ENCODE results near the gene SLC37A4. TPM values are rescaled to one million over a fixed set of nuclear protein-coding genes. Genes with fewer than 3 reads are reported as not detected.
"Not testable (repeated sequence)": the region's sequence is repeated elsewhere in the genome, so short reads cannot be mapped to it uniquely, and the experiment has no call there.

The SLC37A4 gene
- total RNA-seq, 1 donor from 2014 or later, result 14.5 TPM

DNA sequence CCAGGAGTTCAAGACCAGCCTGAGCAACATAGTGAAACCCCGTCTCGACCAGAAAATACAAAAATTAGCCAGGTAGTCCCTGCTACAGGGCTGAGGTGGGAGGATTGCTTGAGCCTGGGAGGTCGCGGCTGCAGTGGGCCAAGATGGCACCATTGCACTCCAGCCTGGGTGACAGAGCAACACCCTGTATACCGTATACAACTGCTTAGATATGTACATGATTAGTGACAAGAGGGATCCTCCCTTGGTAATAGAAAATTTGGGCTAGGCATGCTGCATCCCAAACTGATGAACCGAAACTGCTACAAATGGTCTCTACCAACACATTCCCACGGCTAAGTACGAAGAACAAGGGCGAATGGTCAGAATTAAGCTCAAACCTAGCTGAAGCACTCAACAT lies 12.2 kb upstream of the SLC37A4 start:
- no peak for DNase-seq (ENCODE audit: low read depth in 2 of 2)

DNA sequence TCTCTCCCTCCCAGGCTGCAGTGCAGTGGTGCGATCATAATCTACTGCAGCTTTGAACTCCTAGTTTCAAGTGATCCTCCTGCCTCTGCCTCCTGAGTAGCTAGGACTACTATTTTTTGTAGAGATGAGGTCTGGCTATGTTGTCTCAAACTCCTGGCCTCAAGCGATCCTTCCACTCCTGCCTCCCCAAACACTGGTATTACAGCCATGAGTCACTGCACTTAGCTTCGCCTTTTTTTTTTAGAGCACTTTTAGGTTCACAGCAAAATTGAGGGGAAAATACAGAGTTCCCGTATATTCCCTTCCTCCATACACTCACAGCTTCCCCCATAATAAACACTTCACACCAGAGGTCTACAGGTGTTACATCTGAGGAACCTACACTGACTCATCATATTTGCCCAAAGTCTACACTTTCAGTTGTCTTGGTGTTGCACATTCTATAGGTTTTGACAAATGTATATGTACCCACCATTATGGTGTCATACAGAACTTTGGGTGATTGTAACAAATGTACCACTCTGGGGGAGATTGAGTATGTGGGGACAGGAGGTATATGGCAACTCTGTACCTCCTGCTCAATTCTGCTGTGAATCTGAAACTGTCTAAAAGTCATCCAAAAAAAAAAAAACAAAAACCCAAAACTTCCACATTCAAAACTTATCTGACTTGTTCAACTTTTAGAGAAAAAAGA lies 11.3 kb upstream of the SLC37A4 start:
- no peak for DNase-seq (ENCODE audit: low read depth in 2 of 2)

DNA sequence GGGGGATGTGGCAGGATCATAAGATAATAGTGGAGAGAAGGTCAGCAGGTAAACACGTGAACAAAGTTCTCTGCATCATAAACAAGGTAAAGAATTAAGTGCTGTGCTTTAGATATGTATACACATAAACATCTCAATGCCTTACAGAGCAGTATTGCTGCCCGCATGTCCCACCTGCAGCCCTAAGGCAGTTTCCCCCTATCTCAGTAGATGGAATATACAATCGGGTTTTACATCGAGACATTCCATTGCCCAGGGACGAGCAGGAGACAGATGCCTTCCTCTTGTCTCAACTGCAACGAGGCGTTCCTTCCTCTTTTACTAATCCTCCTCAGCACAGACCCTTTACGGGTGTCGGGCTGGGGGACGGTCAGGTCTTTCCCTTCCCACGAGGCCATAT lies 8.8 kb upstream of the SLC37A4 start:
- DNase-seq (ENCODE audit: low read depth in 2 of 2), result not testable (repeated sequence)

DNA sequence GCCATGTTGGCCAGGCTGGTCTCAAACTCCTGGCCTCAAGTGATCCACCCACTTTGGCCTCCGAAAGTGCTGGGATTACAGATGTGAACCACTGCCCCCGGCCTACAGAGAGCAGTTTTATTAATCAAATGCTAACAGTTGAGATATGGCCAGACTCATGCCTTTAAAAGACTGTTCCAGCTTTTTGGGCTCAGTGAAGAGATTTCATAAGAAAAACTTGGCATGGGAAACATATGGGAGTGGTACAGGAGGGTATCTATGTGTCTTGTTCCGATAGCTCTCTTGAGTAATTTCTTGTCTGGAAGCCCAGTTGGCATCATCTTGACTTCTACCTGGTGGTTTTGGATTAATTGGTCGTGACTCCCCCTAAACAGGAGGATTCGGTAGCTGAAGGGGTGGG lies 8.2 kb upstream of the SLC37A4 start:
- DNase-seq (ENCODE audit: low read depth in 2 of 2), result no peak

DNA sequence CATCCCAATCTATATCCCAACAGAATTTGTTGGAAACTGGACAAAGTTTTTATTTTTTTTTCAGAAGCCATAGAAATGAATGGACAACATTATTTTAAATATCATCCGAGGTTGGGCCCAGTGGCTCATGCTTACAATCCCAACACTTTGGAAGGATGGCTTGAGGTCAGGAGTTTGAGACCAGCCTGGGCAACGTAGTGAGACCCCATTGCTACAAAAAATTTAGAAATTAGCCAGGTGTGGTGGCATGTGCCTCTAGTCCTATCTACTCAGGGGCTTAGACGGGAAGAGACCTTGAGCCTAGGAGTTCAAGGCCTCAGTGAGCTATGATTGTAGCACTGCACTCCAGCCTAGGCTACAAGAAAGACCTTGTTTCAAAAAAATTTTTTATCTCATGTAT lies 4.1 kb upstream of the SLC37A4 start:
- no peak for DNase-seq (ENCODE audit: low read depth in 2 of 2)

DNA sequence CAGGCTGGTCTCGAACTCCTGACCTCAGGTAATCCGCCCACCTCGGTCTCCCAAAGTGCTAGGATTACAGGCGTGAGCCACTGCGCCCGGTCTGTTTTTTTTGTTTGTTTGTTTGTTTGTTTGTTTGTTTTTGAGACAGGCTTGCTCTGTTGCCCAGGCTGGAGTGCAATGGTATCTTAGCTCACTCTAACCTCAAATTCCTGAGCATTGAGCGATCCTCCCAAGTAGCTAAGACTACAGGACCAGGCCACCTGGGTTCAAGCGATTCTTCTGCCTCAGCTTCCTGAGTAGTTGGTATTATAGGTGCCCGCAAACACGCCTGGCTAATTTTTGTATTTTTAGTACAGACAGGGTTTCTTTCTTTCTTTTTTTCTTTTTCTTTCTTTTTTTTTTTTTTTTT lies 2.7 kb upstream of the SLC37A4 start:
- DNase-seq (ENCODE audit: low read depth in 2 of 2), result not testable (repeated sequence)

DNA sequence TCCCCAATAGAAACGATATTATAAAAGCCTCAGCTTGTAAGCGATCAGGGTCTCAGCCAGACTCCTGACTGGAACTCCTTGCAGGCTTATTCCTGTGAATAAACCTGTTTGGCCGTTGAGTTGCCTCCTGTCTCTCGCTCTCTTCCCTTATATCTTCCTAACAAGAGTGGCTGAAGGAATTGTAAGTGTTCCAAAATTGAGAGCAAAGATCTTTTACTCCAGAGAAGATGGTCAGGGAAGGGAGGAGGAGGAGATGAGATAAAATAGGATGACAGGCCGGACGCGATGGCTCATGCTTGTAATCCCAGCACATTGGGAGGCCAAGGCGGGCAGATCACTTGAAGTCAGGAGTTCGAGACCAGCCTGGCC lies 1.2 kb upstream of the SLC37A4 start:
- no peak for DNase-seq (ENCODE audit: low read depth in 2 of 2)

DNA sequence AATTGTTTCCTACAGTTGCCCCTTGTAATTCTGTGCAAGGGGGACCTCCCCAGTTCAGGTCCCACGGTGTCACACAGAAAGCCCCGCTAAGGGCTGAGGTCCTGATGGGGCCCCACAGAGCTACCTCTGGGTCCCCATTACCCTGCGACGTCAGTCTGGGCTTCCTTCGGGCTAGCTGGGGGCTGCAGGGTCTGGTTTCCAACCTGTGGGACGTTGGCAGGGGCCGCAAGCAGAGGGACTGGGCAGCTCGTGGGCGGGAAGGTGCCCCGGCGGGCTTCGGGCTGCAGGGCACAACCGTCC lies 698 bp downstream of the SLC37A4 start:
- no peak for DNase-seq (ENCODE audit: low read depth in 2 of 2)

DNA sequence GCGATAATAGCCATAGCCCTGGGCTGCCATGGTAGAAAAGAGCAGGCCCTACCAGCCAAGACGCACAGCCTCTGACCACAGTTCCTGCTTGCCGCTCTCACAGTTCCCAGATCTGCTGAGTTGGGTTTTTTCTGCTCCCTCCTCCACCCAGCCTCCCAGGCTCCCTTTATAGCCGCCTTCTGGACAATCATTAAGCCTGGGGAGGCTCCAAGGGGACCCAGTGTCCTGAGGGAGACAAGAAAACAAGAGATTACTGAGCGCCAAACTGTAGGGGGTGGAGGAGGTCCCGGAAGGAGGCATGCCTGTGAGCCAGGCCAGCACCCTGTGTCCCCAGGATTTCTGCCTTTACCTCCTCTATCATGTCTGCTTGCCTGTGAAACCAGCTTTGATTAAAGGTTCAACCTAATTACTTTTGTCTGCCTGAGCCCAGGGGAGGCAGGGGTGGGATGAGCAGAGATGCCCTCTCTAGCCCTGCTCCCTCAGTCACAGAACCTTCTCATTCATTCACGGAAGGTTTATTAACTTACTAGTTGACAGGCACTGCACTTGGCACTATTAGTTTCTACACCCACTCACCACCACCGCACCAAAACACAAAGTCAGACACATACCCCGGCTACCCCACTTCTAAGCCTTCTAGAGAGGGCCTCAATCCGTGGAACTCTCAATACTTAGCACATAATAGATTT lies 1.2 kb downstream of the SLC37A4 start:
- DNase-seq (ENCODE audit: low read depth in 2 of 2), result no peak

DNA sequence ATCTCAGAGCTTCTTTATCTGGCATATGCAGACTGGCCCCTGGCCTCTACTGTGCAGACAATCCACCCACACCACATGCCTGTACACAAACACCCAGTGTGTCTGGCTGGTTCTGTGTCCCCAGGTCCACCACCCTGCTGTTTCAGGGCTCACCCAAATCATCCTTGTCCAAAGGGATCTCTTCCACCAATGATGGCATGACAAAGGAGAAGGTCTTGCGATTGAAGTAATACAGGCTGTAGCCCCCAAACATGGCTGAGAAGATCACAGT lies 1.7 kb downstream of the SLC37A4 start:
- no peak for DNase-seq (ENCODE audit: low read depth in 2 of 2)

DNA sequence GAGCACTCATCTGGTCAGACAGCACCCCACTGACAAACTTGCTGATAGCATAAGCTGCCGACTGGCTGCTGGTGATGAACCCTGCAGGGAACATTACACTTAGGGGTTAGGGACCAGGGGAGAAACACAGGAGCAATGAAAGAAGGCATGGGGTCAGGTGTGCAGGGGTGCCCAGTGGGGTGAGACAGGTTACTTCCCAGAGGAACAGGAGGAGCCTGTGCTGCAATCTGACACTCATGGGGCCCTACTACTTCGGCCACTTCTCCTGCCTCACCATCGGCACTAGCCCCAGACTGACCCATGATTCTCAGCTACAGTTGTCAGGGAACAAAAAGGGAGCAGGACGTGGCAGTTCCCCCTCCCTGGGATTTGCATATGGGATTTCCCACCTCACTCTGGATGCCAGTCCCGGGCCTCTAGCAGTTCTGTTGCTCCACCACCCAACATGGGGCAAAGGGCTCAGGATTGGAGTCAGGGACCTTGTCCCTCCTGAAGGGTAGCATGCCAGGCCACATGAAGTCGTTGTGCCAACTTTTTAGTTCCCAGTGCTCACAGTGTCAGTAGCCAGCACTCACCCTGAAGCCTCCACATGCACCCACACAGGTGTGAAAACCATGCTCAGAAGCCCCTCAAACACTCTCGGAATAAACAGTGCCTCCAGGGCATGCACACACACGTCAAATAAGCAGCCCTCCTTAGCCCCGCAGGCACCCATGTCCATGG lies 2.2 kb downstream of the SLC37A4 start:
- no peak for DNase-seq (ENCODE audit: low read depth in 2 of 2)

DNA sequence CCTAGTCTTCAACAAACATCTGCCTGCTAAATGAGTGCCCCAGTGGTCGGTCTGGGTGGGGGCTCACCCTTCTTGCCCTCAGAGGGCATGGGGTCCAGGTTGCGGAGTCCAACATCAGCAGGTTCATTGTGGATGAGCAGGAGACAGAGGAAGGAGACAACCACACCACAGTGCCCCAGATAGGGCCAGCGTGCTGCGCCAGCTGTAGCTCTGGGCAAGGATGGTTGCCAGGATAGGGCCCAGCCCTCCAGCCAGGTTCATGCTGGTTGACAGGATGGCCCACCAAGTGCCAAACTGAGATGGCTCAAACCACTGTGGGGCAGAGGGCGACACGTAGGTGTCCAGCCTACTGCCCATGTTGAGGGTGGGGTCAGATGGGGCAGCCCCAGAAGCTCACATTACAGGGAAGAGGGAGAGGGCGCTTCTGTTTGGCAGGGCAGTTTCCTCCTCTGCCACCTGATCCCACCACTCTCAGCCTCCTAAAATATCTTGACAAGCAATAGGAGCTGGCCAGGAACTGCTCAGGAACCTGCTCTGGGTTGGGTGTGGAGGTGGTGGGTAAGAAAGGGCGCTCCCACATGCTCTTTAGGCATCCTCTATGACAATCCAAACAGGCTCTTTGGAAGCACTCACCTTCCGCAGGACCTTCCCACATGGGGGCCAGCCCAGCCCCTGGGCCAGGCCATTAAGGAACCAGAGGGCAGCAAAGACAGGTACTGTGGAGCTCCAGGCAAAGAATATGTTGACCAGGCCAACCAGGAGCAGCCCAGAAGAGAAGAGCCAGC lies 2.9 kb downstream of the SLC37A4 start:
- DNase-seq (ENCODE audit: low read depth in 2 of 2), result no peak

DNA sequence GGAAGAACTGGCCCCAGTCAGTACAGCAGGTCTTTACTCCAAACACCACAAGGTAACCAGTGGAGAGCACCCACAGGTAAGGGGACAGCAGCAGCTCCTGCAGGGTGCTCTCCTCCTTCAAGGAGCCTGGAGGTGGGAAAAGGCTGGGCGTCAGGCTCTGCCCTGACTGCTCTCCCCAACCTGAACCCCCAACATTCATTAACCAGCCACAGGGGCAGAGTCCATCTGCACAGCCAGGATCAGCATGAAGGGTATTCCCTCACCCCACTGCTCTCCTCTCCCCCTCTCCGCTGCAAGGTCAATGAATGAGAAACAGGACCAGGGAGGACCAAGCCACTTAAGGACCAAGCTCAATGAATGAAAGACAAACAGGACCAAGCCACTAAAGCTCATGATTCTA lies 3.7 kb downstream of the SLC37A4 start:
- no peak for DNase-seq (ENCODE audit: low read depth in 2 of 2)

DNA sequence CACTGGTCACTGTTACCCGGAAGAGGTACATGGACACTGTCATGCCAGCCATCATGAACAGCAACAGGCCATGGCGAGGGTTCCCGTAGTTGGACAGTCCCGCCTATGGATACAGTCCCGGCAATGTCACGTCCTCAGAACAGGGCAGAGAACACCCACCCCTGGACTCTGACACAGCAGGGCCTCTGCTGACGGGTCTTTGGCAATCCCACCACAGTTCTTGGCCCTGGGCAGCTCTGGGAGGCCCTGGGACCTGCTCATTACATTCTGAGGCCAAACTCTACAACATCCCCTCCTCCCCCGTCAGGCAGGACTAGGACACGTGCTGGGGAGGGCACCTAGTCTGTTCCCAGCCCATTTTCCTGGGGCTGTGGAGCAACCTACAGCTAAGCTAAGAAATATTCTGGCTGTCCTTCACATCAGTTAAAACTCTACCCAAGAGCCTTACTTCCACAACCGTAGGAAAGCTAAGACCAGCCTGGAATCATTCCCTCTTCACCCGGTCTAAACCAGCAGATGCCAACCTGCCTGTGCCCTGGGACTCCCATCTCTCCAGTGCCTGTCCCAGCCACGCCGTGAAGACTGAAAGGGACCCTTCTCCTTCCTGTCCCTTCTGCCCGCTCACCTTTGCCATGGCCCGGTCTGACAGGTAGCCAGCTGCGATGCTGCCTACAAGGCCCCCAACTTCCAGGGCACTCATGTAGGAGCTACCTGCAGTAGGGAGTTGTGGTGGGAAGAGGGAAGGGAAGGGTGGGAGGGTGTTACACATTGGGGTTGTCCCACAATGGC lies 4.5 kb downstream of the SLC37A4 start:
- no peak for DNase-seq (ENCODE audit: low read depth in 2 of 2)

DNA sequence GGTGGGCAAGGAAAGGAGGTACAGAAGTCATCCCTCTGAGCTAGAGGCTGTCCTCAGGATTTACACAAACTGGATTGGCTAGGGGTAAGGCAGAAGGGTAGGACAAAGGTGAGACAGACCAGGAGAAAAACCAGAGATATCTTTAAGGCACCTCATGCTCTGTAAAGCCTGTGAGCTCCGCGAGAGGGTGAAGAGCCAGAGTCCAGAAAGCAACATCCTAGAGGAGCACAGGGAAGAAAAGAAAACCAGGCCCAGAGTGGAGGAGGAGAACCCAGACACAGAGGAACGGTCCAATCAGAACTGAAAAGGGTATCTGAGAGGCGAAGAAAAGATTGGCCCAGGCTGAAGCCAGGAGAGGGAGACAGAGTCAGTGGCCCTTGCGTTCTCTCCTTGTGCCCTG lies 5.1 kb downstream of the SLC37A4 start:
- DNase-seq (ENCODE audit: low read depth in 2 of 2), result no peak

DNA sequence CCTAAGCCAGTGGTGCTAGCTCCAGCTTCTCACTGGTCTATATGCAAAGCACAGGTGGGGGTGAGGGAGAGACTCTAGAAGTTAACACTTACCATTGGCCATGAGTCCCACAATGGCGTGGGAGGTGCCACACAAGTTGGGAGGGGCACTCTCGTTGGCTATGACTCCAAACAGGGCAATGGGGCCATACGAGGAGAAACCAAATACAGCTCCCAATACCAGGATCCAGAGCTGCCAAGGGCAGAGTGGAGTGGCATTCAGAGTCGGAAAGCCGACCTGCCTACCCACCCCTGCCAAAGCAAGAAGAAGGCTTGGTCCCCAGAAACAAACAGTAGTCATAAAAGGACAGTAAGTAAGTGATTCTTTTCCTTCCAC lies 5.6 kb downstream of the SLC37A4 start:
- no peak for DNase-seq (ENCODE audit: low read depth in 2 of 2)

DNA sequence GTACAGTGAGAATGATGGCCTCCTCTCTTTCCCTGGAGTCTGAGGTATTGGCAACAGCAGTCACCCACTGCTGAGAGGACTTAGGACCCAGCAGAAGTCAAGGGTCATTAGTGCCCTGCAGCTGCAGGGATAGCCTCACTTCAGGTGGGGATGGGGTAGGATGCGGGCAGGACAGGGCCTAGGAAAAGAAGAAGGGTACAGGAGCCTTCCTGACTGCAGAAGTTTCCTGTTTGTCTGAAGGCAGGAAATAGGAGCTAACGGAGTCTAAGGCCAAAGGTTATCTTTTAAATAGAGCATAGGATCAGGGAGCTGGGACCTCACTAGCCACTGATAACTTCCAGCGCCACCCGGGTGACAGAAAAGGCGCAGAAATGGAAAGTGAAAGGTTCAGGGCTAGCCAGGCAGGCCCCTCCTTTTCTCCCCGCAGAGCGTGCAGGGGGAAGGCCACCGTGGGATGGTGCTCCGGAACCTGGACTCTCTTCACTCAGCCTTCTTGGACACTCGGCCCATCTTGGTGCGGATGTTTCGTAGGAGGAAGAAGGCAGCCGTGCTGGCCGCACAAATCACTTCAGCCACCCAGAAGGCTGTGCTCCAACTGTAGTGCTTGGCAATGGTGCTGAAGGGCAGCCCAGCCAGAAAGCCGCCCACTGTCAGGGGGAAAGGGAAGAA lies 6.1 kb downstream of the SLC37A4 start:
- DNase-seq (ENCODE audit: low read depth in 2 of 2), result no peak

DNA sequence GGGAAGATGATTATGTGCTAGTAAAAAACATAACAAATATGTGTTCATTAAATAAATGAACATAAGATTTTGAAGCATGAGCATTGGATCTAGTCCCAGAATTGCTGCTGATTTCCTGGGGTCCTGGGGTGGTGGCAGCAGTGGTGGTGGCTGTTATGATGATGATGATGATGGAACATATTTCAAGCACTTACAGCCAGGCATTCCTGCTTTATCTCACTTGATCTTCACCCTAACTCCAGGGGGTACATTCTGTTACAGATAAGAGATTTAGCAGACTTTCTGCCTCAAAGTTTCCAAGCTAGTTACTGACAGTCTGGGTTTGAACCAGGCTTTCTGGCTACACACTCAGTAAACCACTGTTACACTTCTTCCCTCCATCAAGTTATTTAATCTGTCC lies 6.9 kb downstream of the SLC37A4 start:
- no peak for DNase-seq (ENCODE audit: low read depth in 2 of 2)

DNA sequence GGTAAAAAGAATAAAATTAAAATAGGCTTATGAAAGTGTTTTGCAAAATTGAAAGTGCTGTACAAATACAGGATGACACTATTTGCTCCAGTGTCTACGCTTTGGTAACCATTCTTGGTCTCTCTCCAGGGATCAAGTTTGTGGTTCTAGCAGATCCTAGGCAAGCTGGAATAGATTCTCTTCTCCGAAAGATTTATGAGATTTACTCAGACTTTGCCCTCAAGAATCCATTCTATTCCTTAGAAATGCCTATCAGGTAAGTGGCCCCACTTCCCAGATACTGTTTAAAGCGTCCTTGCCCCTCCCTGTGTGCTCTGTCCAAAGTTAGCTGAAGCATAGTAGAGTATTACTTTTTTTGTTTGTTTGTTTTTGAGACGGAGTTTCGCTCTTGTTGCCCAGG lies 9.0 kb downstream of the SLC37A4 start:
- DNase-seq (ENCODE audit: low read depth in 2 of 2), result no peak

DNA sequence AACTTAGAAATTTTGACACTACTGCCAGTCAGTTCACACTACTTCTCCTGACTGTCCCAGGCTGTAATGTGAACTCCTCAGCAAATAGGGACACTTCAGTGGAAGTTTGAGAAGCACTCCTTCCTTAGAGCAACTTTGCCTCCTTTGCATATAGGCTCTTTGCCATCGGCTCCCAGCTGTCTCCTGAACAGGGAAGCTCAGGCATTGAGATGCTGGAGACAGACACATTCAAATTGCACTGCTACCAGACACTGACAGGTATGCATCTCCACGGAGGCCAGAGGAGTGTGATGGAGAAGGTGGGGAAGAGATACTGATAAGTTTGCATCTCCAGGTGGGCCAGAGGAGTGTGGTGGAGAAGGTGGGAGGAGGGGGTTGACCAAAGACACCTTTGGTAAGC lies 10.7 kb downstream of the SLC37A4 start:
- DNase-seq (ENCODE audit: low read depth in 2 of 2), result no peak

All from dermis microvascular lymphatic vessel endothelial cell (primary cell).